Left hindlimb (tissue), 1 donor: Measurements from ENCODE around the gene TRIM27.
A peak's percentile ranks its signal among the peaks of the same experiment; 100 is the strongest.
"Not testable (repeated sequence)": the region's sequence is repeated elsewhere in the genome, so short reads cannot be mapped to it uniquely, and the experiment has no call there.

Source experiments
- DNase-seq: peaks from one replicate; pipeline ENCODE4 v3.0.0-alpha.2; 2018

The TRIM27 gene

DNA sequence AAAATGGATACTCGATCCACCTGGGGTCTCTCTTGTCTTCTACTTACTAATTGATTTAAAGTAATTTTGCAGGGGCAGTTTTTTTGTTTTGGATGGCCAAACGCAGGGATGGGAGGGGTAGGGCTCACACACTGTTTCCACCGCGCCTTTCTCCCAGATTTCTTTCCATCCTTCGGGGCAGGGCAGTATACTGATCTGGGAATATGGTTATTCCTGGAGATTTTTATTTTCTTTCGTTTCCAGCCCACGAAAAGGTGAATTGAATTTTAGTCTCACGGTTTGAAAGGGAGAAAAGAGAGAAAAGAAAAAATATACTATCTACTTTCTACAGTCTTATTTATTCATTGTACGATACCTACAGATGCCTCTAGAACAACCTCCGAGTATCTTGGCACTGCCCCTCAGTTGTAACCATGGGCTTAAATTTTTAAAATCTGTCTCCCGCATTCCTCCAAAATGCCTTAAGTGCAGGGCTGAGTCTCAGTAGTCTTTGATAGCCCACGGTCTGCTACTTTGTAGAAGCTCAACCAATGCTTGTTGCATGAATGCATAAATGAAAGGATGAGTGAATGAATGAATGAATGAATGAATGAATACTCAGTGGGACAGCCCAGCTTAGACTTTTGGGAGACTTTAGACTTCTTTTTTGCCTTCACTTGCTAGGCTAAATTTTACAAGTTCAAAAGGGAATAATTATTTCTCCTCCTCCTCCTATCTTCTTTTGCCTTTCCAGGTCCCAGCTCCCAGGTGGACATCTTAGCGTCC lies 18.1 kb upstream of the TRIM27 start:
- no peak for DNase-seq

GRCh38 chr6:28940858-28941683 lies 17.3 kb upstream of the TRIM27 start:
- DNase-seq: peak; percentile 72

DNA sequence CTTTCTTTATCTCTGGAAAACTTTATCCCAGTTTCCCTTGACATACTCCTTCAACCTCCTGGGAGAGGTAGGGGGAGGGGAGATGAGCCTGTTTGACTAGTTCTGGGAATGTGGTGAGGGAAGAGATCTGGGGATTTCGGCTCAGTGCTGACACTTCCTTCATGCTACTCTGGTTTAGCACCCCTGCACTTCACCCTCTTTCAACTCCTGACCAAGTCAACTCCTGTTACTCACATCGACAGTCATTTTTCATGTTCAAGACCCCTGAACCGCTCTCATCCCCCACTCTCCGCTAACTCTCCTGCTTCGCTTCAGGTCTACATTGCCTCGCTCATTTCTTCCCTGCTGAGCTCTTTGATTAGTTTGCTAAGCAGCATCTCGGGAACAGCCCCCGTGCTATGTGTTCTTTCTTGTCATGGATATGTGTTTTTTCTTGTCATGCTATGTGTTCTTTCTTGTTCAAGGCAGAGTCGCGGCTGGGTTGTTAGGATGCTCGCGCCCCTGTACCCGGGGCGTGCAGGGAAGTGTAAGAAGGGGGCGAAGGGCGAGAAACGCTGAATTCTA lies 16.6 kb upstream of the TRIM27 start:
- DNase-seq: peak; percentile 53

DNA sequence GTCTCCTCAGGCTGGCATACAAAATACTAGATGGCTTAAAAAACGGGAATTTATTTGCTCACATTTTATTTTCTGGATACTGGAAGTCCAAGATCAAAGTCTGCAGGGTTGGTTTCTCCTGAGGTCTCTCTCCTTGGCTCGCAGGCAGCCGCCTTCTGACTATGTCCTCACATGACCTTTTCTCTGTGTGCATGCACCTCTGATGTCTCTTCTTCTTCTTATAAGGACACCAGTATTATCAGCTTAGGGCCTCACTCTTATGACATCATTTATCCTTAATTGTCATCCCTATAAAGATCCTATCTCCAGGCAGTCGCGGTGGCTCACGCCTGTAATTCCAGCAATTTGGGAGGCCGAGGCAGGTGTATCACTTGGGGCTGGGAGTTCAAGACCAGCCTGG lies 9.3 kb upstream of the TRIM27 start:
- no peak for DNase-seq

DNA sequence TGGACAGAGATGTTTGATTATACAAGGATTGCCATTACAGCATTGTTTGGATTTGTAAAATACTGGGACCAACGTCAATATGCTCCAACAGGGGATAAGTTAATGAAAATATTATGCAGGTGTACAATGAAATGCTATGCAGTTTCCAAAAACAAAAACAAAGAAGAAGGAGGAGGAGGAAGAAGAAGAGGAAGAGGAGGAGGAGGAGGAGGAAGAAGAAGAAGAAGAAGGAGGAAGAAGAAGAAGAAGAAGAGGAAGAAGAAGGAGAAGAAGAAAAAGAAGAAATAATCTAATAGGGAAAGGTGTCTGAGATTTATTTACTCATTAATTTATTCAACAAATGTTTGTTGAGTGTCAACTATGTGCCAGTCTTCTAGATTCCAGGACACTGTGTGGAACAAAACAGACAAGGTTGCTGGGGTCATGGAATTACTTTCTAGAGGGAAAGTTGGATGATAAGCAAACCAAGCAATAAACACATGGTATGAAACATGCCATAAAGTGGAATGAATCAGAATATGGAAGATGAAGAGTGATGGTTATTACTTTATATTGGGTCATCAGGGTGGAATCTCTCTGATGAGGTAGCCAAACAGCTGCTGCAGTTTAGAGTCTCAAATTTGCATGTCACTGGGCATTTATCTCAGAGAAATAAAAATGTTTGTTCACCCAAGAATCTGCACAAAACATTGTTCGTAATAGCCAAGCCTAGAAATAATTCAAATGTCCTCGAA lies 6.3 kb upstream of the TRIM27 start:
- DNase-seq: no peak

GRCh38 chr6:28929339-28929738 lies 5.6 kb upstream of the TRIM27 start:
- DNase-seq: not testable (repeated sequence)

- DNase-seq: no peak
Measured at GRCh38 chr6:28927846-28928245, 4.1 kb upstream of the TRIM27 start.

- peak; percentile 65 for DNase-seq
Measured at GRCh38 chr6:28922821-28923317, 916 bp downstream of the TRIM27 start.

- no peak for DNase-seq
Measured at GRCh38 chr6:28922004-28922820, 1.6 kb downstream of the TRIM27 start.

GRCh38 chr6:28920281-28920680 lies 3.5 kb downstream of the TRIM27 start:
- DNase-seq: no peak

GRCh38 chr6:28914941-28915340 lies 8.8 kb downstream of the TRIM27 start:
- no peak for DNase-seq

GRCh38 chr6:28910901-28911690 lies 12.7 kb downstream of the TRIM27 start:
- DNase-seq: no peak

GRCh38 chr6:28907394-28907793 lies 16.4 kb downstream of the TRIM27 start:
- DNase-seq: no peak

DNA sequence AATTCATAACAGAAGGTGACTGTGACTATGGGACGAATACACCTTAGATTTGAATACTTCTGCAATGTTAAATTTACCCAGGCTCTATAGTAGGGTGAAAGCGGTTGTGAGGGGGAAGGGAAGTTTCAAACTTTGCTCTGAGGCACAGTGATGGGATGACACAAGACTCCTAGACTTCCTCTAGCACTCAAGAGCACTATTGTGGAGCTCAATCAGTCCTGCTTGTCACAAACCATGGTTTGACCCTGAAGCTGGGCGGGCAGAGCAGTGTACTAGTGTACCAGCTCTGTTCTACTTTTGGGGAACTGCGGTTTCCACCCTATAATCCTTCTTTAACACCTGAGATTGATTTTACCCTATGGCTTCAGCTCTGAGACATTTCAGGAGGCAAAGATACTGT lies 17.1 kb downstream of the TRIM27 start:
- DNase-seq: no peak

DNA sequence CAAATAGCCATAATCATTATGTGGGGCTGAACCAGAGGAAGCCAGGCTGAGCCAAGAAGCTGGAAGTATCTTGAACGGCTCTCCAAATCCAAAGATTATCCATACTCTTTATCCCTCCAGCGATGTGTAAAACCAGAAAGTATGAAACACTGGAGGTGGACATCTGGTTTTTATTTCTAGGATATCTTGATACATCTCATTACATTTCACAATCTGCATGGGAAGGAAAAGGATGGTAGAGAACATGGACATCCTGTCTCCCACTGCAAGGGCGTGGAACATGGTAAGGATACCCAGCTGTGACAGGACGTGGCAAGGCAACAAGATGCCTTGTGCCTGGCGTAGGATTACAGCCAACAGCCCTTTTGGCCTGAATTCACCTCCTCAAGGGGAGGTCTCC lies 20.1 kb downstream of the TRIM27 start:
- no peak for DNase-seq

GRCh38 chr6:28901831-28902230 lies 22.0 kb downstream of the TRIM27 start:
- DNase-seq: no peak

- DNase-seq: no peak
Measured at GRCh38 chr6:28900577-28901256, 23.1 kb downstream of the TRIM27 start.

DNA sequence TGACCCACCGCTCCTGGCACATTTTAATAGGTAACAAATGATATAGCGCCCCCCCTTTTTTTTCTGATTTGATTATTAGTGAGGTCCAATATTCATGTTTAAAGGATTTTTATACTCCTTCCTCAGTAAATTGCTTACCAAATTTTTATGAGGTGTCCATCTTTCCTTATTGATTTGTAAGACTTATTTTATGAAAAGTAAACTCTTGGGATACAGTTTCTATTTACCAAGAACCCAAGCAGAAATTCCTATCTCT lies 25.1 kb downstream of the TRIM27 start:
- DNase-seq: no peak

DNA sequence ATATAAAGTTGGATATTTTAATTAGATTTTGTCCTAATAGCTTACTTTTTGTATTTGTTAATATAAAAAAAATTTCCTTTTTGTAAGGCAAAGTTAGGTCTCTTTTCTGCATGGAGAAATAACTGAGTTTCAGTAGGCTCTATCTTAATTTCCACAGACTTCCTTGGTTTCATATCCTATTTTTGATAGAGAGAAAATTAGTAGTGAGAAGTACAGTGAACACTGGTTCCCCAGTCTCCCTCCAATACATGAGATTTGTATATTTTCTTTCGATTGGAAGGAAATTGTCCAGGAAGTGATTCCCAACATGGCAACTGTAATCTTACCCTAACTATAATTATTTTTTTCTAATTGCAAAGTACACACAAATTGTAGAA lies 26.4 kb downstream of the TRIM27 start:
- DNase-seq: no peak

DNA sequence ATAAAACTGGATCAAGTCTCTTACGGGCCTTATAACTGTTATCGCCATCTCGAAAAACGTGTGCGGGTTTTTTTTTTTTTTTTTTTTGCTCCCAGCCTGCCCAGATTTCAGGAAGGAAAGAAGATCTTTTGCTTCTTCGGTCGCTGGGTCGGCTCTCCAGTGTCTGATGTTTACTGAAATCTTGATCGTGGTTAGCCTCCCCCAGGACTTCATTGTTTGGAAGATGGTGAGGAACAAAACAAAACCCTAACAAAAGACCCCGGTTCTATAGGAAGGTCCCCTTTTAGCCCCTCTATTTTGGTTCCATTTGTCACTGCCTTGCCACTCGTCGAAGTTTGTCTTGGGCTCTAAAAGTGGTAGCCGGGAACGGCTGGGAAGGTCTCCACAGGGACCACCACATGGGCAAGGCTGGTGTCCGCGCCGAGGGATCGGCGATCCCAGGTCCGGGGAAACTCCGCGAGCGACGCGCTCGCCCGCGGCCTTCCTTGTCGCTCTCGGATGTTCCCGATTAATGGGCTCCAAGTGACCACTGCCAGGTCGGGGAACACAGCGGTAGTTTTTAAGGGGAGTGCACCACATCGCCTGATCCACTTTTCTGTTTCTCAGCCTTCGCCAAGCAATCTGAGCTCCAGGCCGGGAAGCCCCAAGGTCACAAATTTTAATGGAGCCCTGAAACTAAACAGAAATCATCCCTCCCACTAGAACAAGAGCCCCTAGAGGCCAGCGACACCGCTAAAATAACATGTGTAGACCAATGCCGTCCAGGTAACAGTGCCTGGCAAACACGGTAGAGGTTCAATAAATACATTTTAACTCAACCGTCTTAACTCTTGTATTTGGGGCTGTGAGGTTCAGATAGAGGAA lies 27.0 kb downstream of the TRIM27 start:
- peak; percentile 78 for DNase-seq
